Measurements from ENCODE around the gene MYOCD. TPM values are rescaled to one million over a fixed set of nuclear protein-coding genes. Genes with fewer than 3 reads are reported as not detected.

Gene MYOCD
- total RNA-seq, 1 donor from 2014 or later, result 0.23 TPM

DNA sequence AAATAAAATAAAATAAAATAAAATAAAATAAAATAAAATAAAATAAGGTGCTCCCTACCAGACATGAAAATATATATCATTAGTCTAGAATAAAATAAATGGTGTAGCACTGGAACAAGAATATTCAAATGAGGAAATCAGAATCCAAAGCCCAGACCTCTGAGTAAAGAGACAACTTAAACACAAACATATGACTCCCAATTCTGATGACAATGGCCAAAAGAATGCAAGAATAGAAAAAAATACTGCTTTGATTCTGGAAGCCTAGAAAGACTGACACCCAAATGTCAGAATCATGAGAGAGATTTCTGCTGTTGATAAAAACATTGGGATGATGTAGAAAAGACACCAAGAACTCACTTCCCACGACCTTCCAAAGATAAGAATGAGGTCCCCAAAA lies 27.9 kb downstream of the MYOCD start:
- ATAC-seq, result no peak
- no peak for DNase-seq (ENCODE audit: low spot score)

DNA sequence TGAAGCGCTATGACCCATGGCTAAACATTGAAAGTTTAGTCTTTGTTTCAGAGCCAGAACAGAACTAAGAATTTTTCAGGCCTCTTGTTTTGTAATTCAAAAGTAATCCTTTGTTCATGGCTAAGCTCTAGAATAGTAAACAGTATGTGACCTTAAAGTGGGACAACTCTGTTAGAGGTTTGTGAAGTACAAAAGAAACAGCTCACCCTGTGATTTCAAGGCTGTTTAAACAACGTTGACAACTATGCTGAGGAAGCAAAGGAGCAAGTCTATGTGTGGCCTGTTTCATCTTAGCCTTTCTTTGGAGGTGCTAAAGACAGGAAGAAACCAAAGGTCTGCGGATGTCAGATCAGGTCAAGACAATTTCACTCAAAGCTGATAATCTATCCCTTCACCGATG lies 40.4 kb downstream of the MYOCD start:
- ATAC-seq, result no peak

DNA sequence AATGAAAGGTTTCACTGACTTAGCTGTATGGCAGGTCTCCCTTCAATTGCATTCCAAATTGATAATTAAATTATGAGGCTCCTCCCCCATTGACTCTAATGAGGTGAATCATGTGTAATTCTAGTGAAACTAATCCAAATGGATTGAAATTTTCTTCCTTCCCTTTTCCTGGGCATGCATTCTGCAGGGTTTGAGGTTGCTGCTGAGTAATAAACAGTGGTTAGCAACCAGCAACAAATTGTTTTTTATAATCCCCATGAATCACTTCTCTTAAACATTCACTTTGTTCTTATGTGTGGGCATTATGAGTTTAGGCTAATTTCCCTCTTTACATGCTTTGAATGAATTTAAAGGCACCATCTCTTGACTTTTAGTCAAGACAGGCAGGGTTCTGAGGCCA lies 43.4 kb downstream of the MYOCD start:
- DNase-seq (ENCODE audit: low spot score), result no peak
- no peak for ATAC-seq

More for the DNA sequence above, 40.4 kb downstream of the MYOCD start:
- DNase-seq (ENCODE audit: low spot score), result no peak

DNA sequence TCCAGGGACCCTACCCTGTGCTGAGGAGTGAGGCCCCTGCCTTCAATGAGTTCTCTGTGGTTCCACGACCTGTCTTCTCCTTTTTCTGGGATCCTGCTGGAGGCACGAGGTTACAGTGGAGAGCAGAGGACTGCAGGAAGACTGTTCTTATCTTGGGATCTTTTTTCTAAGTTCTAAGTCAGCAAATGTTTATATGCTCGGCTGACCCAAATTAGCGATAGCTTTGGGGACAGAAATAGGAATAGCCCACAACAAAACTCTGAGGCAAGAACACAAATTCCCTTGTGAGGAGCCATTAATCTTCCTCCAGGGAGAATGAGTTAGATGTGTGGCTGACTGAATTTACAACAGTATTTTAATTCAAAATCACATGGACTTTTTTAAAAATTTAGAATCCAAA lies 46.7 kb downstream of the MYOCD start:
- no peak for DNase-seq (ENCODE audit: low spot score)
- no peak for ATAC-seq

DNA sequence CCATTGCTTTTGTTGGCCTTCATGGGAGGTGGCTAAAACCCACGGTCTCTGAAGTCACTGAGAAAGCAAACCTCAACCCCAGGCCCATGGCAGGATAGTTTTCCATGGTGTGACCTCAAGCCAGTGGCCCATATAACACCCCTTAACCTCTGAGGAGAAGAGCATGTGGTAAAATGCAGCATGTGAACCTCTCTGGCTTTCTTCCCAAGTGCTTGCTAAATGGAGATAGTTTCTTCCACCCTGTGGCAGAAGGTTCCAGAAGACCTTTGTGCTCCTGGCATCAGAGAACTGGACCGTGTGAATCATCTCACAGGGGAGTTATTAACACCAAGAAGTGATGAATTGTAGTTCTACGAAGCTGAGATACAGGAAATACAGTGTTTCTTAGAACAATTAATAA lies 47.3 kb downstream of the MYOCD start:
- no peak for ATAC-seq
- no peak for DNase-seq (ENCODE audit: low spot score)

DNA sequence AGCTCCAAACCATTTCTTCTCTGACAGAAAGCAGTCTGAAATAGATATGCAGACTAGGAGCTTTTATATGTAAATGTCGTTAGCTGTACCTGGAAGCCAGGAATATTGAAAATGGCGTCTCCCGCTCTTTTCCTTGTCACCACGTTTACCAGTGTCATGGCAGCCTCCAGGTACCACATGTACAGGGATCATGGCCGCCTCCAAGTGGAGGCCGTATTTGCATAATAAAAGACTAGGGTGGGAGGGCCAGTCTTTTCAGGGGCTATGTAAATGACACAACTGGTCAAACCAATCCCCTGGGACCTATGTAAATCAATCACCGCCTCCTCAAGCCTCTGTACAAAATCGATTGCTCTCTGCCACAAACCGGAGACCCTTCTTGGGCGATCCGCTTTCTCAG lies 54.3 kb downstream of the MYOCD start:
- no peak for DNase-seq (ENCODE audit: low spot score)
- no peak for ATAC-seq

DNA sequence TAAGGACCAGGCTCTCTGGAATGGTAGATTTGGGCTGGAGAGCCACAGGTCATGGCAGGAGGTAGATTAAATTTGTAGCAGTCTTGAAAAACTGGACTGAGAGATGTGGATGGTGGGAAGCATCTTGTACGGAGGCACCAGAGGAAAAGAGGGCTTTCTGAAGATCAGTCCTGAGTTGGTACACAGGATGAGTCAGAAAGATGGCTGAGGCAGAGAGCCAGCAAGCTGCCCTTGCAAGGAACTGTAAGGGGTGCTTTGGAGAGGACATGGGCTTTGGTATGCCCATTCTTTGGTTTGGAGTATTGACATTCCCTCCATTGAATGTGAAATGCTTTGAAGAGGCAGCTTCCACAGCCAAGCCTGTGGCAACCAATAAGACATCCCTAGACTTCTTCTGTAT lies 55.9 kb downstream of the MYOCD start:
- DNase-seq (ENCODE audit: low spot score) (no peak), ATAC-seq (no peak)

DNA sequence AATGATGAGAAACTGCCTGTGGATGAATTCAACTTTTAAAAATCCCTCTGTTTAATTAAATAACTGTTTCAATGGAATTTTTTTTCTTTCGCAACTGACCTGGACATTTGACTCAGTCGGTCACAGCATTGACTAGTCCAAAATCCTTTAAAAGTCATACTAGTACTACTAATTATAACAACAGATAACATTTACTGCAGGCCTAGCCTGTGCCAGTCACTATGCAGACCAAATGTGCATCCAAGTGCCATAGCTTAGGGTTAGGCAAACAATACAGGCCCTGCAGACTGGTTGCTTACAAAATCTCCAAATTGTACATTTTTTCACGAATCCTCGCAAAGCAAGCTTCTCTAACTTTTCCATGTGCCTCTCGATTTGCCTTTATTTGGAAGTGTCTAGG lies 56.6 kb downstream of the MYOCD start:
- ATAC-seq, result no peak

DNA sequence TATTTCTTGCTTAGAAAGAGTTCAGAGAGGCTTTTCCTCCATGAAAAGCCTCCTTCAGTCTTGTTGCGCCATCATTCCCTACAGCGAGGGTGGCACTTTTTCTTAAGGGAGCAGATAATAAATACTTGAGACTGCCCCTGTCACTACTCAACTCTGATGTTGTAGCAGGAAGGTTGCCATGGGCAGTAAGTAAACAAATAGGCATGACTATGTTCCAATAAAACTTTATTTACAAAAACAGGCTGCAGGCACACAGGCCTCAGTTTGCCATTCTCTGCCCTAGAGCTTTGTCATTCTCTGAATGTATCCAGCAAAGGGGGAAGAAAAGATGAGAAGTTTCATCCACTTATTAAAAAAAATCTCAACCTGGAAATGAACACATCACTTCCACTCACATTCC lies 60.4 kb downstream of the MYOCD start:
- ATAC-seq, result no peak

More for the DNA sequence above, 56.6 kb downstream of the MYOCD start:
- no peak for DNase-seq (ENCODE audit: low spot score)

DNA sequence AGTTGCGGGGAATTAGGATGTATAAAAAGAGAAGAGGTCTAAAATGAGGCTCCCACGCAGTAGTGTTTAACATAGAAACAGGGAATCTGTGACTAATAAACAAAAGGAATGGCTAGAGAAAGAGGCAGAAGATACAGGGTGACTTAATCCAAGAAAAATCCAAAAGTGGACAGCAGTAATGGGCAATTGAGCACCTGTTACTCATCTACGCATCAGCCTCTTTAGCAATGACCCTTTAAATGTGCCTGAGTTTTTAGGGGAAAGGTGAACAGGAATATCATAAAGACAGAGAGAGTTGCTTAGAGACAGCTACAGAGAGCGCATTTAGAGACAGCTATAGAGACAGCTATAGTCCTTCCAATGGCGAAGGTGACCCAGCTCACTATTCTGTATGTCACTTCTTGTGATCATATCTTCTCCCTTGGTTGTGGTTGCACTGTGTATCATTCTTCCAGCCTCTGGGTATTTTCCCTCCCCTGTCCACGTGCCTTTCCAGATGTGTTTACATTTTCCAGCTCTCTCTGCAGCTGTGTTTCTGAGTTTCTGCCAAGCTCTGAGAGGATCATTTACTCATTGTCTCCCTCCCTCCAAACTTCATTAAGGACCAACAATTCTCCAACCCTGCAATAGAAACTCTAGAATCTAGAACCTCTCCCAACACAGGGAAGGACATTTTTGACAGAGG lies 61.5 kb downstream of the MYOCD start:
- DNase-seq (ENCODE audit: low spot score) (no peak), ATAC-seq (no peak)

More for the DNA sequence above, 60.4 kb downstream of the MYOCD start:
- DNase-seq (ENCODE audit: low spot score), result no peak

DNA sequence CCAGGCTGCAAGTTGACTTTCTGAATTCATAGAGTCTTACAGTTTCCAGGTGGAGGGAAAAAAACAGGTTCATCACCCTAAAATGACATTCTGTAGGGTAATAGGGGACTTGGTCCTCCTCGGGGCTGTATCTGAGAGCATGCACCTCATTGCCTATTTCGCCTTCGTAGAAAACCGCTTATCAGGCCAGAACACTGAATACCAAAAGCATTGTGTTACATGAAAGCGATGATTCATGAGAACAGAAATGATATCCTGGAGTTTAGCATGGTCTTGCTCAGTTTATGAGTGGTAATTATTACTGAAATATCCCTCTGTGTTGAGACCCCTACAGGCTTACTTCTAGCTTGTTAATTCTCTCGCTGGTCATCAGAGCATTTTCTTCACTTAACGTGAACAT lies 62.2 kb downstream of the MYOCD start:
- no peak for ATAC-seq
- no peak for DNase-seq (ENCODE audit: low spot score)

DNA sequence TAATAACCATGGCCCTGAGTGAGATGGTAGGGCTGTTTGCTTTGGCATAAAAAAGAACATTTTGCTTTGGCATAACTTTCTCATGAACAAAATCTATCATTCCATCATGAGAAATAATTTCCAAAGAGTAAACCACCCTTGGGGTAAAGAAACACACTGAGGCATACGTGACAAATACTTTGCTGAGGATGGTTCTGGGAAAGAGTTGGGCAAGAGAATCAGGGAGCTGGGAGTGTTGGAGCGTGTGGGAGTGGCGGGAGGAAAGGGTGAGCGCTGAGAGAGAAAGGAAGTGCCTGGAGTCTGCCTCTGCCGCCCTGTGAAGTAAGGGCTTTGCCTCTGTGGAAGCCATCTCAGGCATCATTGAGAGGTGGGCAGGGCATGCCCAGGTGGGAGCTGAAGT lies 63.4 kb downstream of the MYOCD start:
- ATAC-seq (no peak), DNase-seq (ENCODE audit: low spot score) (no peak)

DNA sequence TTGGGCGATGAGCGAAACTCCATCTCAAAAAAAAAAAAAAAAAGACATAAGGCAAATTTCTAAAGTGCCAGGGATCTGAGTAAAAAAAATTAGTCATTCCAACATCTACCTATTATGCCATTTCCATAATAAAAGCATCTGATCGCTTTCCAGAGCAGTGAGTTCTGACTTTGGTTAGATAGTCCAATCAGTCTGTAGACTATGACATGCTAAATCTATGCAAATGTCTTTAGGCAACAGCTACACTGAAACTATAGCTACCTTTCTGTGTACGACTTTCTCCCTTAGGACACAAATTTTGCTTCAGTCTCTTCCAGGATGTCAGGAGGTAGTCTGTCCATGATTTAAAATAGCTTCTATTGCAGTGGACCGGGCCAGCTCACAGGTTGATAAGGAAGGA lies 64.7 kb downstream of the MYOCD start:
- no peak for ATAC-seq
- DNase-seq (ENCODE audit: low spot score), result no peak

DNA sequence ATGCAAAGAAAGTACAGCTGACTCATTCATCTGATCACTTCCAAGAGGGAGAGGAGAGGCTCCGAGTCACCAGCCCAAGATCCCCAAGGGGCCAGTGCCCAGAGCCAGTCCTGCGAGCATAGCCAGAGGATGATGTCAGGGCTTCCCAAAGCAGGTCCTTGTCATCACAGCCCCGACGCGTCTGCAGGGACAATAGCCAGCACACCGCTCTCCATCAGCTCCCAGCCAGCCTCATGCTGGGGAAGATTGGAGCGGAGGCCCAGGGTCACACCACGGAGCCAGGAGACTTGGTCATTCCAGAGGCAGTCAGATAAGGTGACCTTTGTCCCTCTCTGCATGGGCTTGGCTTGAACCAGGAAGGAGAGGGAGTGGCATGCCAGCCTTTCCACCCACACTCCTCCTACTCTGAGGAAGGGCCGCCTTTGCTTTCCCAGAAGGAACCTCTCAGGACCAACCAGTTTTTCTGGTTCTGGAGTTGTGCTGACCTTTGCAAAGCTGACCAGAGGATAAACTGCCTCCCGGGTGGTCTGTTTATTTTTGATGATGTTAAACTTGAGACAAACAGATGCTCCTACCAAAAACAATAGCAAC lies 65.3 kb downstream of the MYOCD start:
- peak; percentile 43 for ATAC-seq
- DNase-seq (ENCODE audit: low spot score), result no peak

DNA sequence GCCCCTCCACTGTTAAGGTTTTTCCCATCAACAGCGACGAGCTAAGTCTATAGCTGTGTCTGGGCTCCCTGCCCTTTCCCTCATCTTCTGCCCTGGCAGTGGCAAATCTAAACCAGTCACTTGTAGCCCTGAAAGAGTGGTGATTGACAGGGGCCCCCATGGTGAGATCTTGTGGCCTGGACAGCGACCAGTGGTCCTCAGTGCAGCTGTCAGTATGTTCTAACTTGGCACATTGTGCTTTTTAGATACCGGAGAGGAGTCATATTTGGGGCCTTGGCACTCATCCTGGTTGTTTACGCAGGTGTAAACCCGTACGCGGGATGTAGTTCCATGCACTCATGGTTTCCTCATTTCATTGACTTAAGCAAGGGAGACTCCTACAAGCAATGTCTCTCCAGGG lies 66.1 kb downstream of the MYOCD start:
- DNase-seq (ENCODE audit: low spot score), result no peak

DNA sequence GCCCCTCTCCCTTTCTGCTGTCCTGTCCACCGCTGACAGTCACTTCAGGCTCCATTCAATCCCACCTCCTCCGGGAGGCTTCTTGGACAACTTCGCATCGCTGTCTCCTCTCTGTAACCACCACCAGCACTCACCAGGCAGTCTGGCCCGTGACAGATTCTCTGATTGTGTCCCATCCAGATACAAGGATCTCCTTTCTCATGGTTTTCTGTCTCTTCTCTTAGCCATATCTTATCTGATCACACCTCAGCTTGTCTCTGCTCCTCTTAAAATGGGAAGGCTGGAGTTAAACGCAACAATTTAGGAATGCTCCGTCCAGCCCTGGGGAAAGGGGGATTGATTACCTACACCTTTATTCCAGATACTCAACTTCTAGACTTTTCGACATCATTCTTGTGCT lies 66.7 kb downstream of the MYOCD start:
- no peak for ATAC-seq

More for the DNA sequence above, 66.1 kb downstream of the MYOCD start:
- ATAC-seq, result no peak

DNA sequence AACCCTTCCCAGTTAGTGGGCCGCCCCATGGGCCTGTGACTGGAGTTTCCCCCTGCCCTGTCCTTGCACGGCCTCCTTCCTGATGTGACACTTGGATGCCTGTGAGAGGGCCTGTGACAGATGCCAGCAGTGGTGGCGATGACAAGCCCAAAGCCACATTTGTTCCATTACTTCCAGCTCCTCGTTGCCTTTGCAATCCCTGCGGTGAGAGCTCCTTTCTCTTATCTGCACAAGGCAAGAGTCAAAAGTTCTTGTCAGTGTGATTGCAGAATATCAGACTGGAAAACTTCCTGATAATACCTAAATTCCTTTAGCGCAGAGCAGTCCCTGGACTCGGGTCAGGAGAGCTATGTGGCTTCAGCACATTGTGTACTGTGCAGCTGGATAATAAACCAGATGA lies 69.2 kb downstream of the MYOCD start:
- peak; percentile 23 for ATAC-seq

More for the DNA sequence above, 66.7 kb downstream of the MYOCD start:
- no peak for DNase-seq (ENCODE audit: low spot score)

DNA sequence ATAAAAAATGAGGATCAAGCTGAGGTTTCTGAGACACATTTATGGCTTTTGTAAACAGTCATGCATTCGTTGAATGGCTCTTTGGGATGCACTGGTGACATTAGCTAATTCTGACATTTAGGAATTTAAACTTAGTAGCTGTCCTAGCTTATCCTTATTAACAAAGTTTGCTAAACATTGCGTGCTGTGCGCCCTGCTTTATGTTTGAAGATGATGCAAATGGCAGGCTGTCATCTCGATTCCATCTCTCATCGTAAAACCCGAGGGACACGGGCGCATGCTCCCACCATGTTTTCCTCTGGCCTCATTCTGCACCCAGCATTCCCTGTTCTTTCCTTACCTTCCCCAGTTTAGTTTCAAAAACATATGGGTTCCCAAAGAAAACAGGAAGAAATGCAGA lies 69.8 kb downstream of the MYOCD start:
- no peak for ATAC-seq

More for the DNA sequence above, 69.2 kb downstream of the MYOCD start:
- no peak for DNase-seq (ENCODE audit: low spot score)

DNA sequence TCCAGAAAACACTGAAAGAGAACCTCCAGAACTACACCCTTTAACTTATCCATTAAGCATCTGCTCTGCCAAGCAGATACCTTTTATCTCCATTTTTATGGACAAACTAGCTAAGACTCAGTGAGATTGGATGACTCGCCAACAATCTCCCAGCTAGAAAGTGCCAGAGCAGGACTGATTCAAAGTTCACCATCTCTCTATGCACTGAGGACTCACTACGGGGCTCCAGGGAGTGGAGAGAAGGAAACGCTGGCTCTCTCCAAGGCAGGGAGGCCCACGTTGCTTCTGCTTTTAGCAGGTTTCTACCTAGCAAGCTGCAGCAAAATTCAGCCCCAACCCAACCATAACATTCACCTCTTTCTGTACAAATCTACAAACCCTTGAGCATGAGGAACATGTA lies 70.8 kb downstream of the MYOCD start:
- DNase-seq (ENCODE audit: low spot score) (no peak), ATAC-seq (no peak)

More for the DNA sequence above, 69.8 kb downstream of the MYOCD start:
- no peak for DNase-seq (ENCODE audit: low spot score)

DNA sequence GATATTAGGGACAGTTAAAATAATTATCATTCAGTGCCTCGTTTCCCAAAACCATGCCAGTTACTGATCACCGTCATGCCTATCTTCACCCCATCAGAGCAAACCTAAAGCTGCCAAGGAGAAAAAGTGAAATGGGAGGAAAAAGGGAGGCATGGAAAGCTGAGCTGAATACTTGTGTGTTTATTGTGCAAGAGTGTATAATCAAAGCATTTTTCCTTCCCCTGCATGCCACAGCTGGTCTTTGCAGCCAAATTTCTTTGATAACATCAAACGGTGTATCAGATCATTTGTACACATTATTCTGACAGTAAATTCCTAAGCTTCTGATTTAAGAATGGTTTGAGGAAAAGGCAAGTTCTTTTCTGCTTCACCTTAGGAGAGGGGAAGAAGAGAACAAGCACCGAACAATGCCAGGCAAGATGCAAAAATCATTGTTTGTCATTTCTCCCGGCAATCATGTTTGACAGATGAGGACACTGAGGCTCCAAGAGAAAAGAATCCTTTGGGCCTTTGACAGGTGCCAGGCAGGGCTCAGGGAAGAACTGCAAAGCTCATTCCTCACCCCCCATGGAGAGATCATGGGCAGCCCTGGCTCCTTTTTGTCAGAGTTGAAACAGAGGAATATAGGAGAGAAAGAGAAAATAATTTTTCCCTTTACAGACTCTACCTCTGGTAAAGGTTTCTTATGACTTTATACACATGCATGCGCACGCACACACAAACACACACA lies 72.2 kb downstream of the MYOCD start:
- ATAC-seq (no peak), DNase-seq (ENCODE audit: low spot score) (no peak)

DNA sequence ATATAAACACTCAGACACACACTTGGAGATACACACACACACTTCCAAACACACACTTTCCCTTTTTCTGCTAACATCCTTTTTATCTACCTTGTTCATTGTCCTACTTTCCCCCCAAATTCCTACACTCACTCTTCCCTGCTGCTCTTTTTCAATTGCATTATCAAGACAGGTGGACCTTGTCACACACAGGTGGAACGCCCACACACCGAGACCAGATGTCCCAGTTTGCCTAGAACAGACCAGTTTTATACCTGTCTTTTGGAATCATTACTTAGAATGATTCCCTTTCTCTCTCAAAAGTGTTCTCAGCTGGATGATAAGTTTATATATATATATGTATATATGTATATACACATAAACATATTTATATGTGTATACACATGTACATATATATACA lies 72.9 kb downstream of the MYOCD start:
- no peak for DNase-seq (ENCODE audit: low spot score)
- ATAC-seq, result no peak

DNA sequence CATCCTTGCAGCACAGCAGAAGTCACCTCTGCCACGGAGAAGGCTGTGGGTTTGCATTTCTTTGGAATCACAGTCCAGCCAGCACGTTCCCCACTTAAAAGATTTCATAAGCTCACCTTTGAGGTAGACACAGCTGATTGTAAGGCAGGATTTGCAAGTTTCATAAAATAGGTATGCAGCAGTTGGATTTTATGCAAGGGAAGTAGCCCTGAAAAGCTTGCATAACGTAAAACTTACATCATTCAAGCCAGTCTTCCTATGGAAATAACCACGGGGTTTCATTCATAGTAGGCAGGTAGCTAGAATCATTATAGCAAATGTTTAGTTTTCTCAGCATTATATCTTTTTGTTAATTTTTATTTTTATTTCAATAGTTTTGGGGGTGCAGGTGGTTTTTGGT lies 73.8 kb downstream of the MYOCD start:
- DNase-seq (ENCODE audit: low spot score), result no peak
- ATAC-seq, result no peak
